Astrocyte (in vitro differentiated cells and primary cell): ENCODE data around the gene SYNRG.

Source experiments
- CTCF ChIP-seq: IDR thresholded peaks from 2 replicates; pipeline ENCODE4 v1.5.1; 2011; ENCODE audit warnings: low read depth, mild to moderate bottlenecking, inconsistent platforms, low read length, moderate library complexity; ENCODE audit not compliant: insufficient read depth
- EZH2 ChIP-seq: IDR thresholded peaks from 2 replicates; pipeline ENCODE4 v1.6.1; 2012; ENCODE audit warnings: mild to moderate bottlenecking, low read length, inconsistent platforms; ENCODE audit not compliant: insufficient read depth

- no peak for TF ChIP-seq CTCF
- TF ChIP-seq EZH2 = no peak
These were observed 76.5 kb downstream of the SYNRG start for GRCh38 chr17:37532756-37533155.
